HG03175 (cell line): ENCODE results near the gene DPP9.

Source experiments
- ATAC-seq: cut with Tn5 transposase; IDR thresholded peaks from one replicate; pipeline ENCODE4 v1.9.1; 2021; ENCODE audit warnings: mild to moderate bottlenecking, moderate library complexity; ENCODE audit not compliant: unreplicated experiment

The DPP9 gene

DNA sequence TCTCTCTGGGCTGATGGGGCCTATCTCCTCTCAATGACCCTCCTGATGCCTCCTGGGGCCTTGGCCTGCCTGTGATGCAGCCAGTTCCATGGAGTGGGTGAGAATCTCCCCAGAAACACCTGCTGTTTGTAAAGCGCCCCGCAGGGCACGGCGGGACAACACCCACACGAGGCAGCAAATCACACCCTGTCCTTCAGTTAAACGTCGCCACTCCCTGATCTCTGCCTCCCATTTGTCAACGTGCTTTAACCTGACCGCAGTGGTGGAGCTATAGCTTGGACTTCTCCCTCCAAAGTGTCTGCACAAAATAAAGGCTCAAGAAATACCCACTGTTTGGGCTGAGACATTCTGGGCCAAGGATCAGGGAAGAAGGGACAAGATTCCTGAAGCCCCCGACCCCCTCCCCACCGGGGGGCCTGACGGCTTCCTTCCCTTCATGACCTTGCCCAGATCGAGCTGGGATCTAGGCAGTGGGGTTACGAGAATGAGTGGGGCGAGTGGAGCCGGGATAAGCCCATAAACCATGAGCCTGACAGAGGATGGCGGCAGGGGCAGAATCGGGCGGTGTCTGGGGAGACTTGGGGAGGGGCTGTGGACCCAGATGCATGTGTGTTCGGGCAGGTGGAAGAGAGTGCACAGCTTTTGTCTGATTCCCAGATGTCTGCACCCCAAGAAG, 61.5 kb downstream of the DPP9 start:
- ATAC-seq, result no peak

DNA sequence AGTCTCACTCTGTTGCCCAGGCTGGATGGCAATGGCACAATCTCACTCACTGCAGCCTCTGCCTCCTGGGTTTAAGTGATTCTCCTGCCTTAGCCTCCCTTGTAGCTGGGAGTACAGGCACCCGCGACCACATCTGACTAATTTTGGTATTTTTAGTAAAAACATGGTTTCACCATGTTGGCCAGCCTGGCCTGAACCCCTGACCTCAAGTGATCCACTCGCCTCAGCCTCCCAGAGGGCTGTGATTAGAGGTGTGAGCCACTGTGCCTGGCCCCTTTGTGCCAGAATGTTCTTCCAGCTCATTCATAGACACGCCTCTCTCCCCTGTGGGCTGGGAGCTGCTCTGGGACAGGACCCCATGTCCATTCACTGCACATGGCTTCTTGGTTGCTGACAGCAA, 62.6 kb downstream of the DPP9 start:
- no peak for ATAC-seq

DNA sequence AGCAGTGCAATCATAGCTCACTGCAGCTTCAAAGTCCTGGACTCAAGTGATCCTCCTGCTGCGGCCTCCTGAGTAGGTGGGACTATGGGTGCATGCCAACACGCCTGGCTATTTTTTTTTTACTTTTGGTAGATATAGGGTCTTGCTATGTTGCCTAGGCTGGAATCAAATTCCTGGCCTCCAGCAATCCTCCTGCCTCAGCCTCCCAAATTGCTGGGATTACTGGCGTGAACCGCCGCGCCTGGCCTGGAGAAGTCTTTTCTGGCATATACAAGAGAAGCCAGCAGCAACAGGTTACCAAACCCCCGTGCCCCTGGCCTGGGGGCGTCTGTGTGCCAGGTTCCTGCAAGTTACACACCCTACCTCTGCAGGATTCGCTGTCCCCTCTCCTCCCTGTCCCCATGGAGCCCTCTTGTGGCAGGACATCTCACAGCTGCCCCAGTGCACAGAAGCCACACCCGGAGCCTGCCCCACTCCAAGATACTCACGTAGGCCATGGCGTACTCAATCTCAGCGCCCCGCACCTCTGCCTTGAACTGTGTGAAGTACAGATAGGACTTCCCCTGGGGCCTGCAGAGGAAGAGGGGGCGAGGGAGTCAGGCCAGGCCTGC, 63.4 kb downstream of the DPP9 start:
- ATAC-seq, result no peak

DNA sequence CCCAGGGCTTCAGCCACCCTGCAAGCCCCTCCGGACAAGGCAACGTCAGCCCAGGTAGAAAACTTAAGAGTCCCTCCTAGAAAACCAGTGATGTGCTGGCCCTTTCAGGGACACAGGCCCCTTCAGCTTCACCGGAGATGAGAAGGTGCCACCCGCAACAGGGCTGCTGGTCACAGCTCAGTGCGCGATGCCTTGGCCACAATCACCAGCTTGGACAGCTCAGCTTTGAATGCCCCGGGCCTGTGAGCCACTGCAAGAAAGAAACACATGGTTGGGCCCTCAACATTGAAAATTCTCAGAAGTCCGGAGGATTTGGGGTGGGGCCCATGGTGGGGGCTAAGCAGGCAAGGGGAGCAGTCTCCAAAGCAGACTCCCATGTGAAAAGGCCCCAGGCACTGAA, 65.8 kb downstream of the DPP9 start:
- ATAC-seq, result no peak

DNA sequence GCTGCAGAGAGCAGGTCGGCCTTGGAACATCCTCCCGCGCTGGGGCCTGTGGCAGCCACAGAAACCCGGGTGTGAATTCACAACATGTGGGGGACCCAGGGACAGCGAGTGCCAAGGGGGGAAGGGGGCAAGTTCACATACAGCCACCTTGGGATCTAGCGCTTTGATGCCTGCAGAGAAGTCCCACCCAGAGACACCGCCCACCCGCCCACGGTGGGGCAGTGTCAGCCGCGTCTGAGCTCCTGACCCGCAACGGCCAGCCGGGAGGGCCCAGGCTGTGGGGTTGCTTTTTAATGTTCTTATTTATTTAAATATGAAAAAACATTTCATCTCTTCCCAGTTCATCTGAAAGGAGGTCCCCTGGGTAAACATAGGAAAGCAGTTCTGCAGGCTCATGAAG, 66.4 kb downstream of the DPP9 start:
- ATAC-seq, result no peak

DNA sequence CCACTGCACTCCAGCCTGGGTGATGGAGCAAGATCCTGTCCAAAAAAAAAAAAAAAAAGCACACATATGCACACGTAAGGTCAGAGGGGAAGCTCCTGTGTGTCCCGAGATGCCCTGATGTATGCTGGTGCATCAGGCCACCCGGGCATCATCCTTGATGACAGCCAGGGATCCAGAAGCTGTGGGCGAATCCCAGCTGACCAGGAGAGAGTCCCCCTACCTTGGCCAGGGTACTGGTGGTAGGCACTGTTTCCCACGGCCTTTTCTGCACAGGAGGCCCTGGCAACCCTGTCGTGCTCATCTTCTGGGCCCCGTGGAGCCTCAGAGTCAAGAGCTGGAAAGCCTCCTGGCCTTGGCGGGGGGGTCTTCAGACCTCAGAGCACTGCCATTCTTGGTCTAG, 67.5 kb downstream of the DPP9 start:
- ATAC-seq, result no peak

DNA sequence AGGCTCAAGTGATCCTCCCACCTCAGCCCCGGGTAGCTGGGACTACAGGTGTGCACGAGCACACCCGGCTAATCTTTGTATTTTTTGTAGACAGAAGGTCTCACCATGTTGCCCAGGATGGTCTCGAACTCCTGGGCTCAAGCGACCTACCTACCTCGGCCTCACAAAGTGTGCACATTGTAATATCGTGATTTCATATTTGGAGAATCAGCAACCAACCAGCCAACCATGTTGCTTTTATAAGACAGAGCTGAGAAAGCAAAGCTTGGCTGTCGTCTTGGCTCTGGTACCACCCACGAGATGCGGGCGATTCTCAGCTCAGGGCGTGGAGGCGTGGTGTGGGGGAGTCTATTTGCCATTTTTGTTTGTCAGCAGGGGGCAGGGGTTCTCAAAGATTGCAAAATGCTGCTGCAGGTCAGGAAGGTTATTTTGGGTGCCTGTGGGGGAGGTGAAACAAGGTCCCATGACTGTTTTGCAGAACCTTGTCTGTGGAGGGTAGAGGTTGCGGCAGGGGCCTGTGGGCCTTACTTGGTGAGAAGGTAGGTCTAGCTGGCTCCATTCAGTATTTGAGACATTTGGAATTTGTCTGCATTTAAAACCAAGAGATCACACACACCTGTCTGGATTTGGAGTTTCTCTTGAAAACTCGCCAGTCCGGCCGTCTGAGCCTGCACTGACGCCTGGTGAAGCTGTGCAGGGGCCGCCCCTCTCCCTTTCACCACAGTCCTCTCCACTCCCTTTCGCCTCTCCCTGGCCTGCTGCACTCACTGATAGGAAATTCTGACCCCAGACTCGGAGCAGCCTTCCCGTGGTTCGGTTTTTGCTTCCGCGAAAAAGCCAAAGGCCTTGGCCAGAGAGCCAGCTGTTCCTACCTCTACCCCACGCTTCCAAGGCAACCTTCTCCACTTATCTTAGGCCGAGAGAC, 68.9 kb downstream of the DPP9 start:
- no peak for ATAC-seq

DNA sequence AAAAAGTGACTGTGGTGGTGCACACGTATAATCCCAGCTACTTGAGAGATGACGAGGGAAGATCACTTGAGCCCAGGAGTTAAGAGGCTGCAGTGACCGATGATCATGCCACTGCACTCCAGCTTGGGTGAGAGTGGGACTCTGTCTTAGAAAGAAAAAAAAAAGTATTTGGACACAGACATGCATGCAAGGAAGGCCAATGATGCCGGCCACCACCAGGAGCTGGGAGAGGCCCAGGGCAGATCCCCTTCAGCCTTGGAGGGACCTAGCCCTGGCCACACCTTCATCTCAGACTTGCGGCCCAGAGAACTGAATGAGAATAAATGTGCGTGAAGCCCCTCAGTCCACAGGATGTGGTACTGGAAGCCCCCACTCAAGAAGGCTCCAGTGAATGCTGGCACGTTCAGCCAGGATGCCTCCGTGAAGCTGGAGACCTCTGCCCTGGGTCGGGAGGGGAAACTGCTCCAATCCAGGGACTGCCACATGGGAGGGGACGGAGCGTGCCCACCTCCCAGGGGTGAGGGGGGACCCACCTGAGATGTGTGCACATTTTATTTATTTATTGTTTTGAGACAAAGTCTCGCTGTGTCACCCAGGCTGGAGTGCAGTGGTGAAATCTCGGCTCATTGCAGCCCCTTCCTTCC, 69.7 kb downstream of the DPP9 start:
- no peak for ATAC-seq

DNA sequence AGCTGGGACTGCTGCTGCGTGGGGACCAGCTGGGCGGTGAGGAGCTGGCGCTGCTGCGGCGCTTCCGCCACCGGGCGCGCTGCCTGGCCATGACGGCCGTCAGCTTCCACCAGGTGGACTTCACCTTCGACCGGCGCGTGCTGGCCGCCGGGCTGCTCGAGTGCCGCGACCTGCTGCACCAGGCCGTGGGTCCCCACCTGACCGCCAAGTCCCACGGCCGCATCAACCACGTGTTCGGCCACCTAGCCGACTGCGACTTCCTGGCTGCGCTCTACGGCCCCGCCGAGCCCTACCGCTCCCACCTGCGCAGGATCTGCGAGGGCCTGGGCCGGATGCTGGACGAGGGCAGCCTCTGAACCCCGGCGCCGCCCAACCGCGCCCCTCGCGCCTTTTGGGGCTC, 71.6 kb downstream of the DPP9 start:
- ATAC-seq, result no peak

DNA sequence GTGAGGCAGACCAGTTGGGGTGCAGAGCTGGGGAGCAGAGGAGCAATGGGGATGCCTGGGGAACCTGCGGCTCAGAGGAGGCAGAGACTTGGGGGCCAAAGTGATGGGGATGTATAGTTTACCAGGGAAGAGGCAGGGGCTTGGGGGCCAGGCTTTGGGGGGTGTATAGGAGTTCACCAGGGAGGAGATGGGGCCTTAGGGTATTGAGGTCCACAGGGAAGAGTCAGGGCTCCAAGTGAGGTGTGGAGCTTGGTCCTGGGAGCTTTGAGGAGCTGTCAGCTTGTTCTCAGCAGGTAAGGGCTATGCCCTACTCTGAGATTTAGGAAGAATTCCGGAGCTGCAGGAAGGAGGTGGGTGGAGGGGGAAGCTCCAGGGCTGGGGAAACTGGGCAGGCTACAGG, 73.5 kb downstream of the DPP9 start:
- ATAC-seq, result no peak

DNA sequence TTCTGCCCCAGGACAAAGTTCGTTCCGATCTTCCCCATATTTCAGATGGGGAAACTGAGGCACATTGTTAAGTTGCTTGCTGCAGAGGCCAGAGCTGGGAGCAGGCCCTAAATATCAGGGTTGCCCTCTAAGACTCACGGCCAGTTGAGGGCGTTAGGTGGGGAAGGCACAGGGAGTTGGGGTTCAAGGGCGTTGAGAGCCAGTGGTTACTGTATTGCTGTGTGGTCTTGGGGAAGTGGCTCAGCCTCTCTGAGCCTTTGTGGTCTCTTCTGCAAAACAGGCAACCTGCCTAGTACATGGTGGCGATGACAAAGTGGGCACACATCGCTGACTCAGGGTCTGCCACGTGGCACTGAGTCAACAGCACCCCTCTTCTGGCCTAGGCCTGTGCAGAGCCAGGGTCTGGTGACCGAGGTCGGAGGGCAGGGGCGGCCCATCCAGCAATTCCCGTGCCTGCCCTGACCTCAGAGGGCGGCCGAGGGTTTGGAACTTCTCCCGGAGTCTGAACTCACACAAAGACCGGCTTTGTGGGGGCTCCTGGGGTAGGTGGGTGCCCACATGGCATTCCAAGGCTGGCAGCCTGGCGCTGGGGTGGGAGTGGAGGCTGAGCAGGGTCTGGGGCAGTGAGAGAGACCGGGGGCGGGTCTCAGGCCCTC, 74.1 kb downstream of the DPP9 start:
- no peak for ATAC-seq

DNA sequence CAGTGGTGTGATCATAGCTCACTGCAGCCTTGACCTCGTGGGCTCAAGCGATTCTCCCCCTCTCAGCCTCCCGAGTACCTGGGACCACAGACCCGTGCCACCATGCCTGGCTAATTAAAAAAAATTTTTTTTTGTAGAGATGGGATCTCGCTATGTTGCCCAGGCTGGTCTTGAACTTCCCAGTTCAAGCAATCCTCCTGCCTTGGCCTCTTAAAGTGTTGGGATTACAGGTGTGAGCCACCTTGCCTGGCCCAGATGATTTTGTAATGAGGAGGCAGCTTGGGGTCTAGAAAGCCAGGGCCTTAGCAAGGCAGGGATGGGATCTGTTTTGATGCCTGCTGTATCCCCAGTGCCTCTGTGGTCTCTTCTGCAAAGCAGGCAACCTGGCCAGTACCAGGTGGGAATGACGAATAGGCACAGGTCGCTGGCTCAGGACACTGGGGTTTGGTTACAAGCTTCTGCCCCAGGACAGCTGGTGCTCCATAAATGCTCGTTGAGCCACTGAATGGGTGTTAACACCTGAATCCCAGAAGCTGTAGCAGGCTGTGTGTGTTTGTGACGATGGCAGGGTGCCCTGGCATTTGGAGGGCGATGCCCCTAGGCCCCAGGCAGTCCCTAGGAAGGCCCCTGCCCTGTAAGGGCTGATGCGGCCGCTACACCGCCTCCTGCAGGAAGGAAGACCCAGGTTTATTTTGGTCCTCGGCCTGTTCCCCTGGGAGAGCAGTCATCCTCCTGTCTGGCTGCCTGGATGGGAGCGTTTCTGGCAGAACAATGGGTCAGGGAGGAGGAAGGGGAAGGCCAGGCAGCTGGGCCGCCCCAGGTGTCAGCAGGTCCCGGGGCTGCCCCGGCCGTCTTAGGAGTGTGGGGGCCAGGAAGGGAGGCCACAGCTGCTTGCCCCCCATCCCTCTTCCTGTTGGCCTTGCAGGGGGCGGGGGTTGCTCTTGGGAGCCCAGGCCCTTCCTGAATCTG, 75.7 kb downstream of the DPP9 start:
- ATAC-seq, result no peak

DNA sequence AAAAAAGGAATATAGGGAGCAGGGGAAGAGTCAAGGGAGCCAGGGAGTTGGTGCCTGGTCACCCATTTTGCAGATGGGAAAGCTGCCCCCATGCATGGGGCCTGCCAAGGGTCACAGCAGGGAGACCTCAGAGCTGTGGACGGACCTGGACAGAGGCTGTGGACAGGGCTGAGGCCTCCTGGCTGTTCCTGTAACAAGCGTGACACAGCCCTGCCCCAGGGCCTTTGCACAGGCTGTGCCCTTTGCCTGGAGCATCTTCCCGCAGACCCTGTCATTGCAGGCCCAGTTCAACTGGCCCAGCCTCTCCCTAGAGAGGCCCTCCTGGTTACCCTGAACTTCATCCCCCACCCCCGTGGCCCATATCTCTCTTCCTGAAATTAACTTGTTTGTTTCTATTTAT, 77.9 kb downstream of the DPP9 start:
- ATAC-seq, result no peak

DNA sequence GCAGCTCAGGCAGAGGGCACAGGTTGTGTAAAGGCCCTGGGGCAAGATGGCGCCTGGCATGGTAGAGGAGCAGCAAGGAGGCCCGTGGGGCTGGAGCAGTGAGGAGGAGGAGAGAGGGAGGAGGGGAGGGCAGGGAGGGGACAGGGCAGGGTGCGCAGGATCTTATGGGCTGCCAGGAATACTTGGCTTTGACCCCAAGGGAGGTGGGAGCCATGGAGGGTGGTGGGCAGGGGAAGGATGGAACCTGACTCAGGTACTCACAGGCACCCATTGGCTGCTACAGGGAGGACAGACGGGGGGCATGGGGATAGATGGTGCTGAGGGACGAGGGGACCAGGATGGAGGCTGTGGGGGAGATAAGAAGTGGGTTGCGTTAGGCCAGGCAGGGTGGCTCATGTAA, 81.0 kb downstream of the DPP9 start:
- no peak for ATAC-seq

DNA sequence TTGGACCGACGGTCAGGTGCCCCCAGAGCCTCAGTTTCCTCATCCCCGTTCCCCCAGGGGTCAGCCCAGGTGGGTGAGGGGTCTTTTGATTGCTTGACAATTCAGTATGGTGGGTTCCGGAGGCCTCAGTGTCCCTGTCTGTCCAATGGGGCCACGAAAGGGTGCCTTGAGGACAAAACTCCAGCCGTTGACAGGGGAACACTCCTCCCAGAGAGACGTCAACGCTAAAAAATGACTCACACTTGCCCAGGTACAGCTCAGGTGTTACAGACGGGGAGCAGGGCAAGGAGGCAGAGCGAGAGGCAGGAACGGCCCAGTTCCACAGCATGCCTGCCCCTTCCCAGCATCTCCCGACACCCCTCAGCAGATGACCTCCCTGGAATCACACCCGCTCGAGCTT, 82.5 kb downstream of the DPP9 start:
- no peak for ATAC-seq

DNA sequence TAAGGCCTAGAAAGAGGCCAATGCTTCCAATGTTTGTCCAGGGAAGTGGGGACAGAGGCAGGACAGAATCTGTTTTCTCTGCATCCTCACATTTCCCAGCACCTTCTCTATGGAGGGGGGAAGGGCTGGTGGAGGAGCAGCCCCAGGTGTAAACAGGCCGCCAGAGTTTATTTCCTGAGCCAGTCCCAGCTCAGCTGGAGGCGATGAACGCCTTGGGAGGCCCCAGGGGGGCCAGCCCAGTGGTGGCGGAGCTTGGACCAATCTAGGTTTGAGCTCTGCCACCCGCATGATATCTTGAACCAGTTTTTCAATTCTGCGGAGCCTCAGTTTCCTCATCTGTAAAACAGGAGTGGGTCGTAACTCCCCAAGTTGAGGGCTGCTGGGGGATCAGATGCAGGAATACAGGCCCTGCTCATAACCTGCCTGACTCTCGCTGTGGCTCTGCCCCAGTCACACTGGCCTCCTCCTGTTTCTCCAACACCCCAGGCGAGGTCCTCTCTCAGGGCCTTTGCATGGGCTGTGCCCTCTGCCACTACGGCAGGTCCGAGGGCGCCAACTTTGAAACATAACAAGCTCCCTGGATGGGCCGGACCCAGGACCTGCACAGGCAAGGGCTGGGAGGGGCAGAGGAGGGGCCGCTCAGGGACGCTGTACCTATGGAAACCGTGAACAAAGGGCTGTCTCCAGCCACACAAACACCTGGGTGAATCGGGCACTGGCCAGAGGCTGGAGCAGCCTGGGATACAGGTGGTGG, 83.2 kb downstream of the DPP9 start:
- ATAC-seq, result no peak

DNA sequence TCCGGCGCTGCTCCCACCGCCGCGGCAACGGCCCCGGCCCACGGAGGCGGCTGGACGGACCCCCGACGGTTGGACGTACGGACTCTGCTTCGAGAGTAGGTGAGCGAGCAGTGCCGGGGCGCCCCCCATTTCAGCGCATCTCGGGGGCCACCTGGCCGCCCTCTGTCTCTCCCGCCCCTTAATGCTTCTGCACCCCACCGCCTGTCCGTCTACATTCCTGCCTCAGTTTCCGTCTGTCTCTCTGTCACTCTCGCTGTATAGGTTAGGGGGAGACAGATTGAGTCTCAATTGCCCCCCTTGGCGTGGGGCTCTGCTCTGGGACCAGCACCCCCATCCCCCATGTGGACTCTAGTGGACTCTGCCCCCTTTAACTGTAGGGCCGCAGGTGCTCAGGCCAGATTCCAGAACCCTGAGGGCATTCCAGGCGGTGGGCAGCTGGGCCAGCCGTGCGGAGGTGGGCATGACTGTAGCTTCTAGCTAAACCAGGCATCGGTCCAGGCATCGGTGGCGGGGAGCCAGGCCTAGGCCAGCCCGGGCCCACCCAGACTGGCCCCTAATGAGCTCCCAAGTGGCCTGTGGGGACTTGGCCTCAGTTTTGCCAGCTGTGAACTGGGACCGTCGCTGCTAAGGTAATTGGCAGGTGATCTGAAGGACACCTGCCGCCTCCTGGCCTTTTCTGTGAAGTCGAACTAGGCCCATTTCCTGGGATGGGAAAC, 84.0 kb downstream of the DPP9 start:
- ATAC-seq, result peak; percentile 15

DNA sequence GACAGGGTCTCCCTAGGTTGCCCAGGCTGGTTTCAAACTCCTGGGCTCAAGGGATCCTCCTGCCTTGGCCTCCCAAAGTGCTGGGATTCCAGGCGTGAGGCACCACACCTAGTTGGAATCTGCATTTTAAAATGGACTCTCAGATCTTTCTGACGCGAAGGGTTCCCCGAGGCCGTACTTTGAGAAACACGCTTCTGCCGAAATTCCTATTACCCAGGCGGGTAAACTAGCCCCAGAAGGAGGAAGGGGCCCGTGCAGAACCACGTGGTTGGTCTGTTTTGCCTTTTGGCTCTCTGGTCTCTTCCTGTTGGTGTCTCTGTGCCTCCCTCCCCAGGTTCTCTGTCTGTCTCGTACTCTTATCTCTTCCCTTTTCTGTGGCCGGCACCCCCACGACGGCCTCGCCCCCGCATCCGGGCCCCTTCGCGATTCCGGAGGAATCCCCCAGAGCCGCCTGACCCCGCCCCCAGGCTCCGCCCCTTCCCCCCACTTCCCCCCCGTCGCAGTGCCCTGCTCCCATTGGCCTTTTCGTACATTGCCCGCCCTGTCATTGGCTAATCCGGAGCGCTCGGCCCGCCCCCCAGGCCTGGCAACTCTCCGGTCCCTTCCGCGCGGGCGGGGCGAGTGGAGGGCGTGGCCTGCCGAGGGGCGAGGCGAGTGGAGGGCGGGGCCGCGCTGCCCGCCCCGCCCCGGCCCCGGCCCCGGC, 84.7 kb downstream of the DPP9 start, which contains the start of gene TNFAIP8L1:
TNFAIP8L1 (plus strand) TSS at position 689 of the 703 bp plus-strand sequence. CDS start 12,354 bp downstream, outside the sequence.
- ATAC-seq, result peak; percentile 82
